ENCODE data around the gene COL25A1. TPM values are rescaled to one million over a fixed set of nuclear protein-coding genes. Genes with fewer than 3 reads are reported as not detected.

The COL25A1 gene
- total RNA-seq, 1 experiment from 2014 or later, result not detected

DNA sequence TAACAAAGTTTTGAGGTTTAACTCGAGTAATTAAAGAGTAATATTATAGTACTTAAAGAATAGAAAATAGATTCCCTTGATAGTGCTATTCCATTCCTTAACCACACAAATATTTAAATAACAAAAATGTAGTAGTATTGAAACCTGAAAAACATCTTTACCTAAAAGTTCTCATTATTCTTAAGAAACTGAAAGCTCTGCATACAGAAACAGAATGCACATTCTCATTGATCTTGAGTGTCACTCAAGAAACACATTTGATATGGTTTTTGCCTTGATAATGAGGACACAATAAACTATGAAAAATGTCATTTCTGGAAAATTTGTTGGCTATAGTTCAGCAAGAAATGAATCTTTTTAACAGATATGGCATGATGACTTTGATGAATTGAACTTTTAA lies 268.5 kb downstream of the COL25A1 start:
- H3K4me2 ChIP-seq (ENCODE audit: low read length), result no peak overlapping the region
- H3K9me3 ChIP-seq (ENCODE audit: control insufficient read depth in 1 of 2, insufficient read depth in 1 of 2, low read depth in 1 of 2, low read length in 2 of 2), result no peaks in the 10 kb centered on the region
- no peak overlapping the region for H3K4me3 ChIP-seq (replicated peaks in 1 of 2; ENCODE audit: low read depth in 1 of 2, low read length in 2 of 2)
- ChIA-PET CTCF (no interaction called here), POLR2A (no interaction called here), RAD21 (ENCODE audit: low non-redundant PET in 1 of 2, low total read pairs in 2 of 2, uncharacterized antibody in 2 of 2, unreplicated experiment in 2 of 2) (no interaction called here)
- no peaks in the 10 kb centered on the region for H3K4me1 ChIP-seq (ENCODE audit: control insufficient read depth in 1 of 2, insufficient read depth in 2 of 2, low read length in 2 of 2)
- no peak for DNase-seq (ENCODE audit: low read depth, low spot score)
- H3K27me3 ChIP-seq (ENCODE audit: insufficient read depth, low read length), result peaks cover 31% of the 10 kb centered on the region
- no peaks in the 10 kb centered on the region for H3K79me2 ChIP-seq (ENCODE audit: insufficient read depth, low read length)
- BruUV-seq (replicated peaks), result no TSS peak
- TF ChIP-seq EZH2 (IDR thresholded peaks at IDR 0.05) (no peak), SRF (IDR thresholded peaks at IDR 0.05; ENCODE audit: low read depth) (no peak), ZNF274 (IDR thresholded peaks at IDR 0.05; ENCODE audit: low read depth, low read length) (no peak)
- intact Hi-C loops (cut with micrococcal nuclease), result no loop called here
- H3K9me2 ChIP-seq (ENCODE audit: insufficient read depth), result no peaks in the 10 kb centered on the region; the same call in 1 of the 2 replicates
- H4K20me1 ChIP-seq (ENCODE audit: insufficient read depth), result no peaks in the 10 kb centered on the region
- H3K27ac ChIP-seq (ENCODE audit: low read depth, low read length), result no peak overlapping the region
- H3K36me3 ChIP-seq (ENCODE audit: control insufficient read depth in 1 of 2, insufficient read depth in 2 of 2, low read length in 2 of 2), result no peaks in the 10 kb centered on the region
- no peak overlapping the region for H3K9ac ChIP-seq (ENCODE audit: low read length)
- H2AFZ ChIP-seq (ENCODE audit: low read depth, low read length, poor library complexity, severe bottlenecking), result no peak overlapping the region
- ATAC-seq, result no peak

GRCh38 chr4:109032671-109033070 lies 269.8 kb downstream of the COL25A1 start:
- H3K4me2 ChIP-seq (ENCODE audit: low read length), result no peak overlapping the region
- H3K9me2 ChIP-seq (ENCODE audit: insufficient read depth), result no peaks in the 10 kb centered on the region; the same call in 1 of the 2 replicates
- DNase-seq (ENCODE audit: low read depth, low spot score) (no peak), ATAC-seq (no peak)
- ChIA-PET POLR2A (no interaction called here), RAD21 (ENCODE audit: low non-redundant PET in 1 of 2, low total read pairs in 2 of 2, uncharacterized antibody in 2 of 2, unreplicated experiment in 2 of 2) (no interaction called here), CTCF (no interaction called here)
- peaks cover 18% of the 10 kb centered on the region for H3K27me3 ChIP-seq (ENCODE audit: insufficient read depth, low read length)
- no TSS peak for BruUV-seq (replicated peaks)
- H3K79me2 ChIP-seq (ENCODE audit: insufficient read depth, low read length), result no peaks in the 10 kb centered on the region
- H4K20me1 ChIP-seq (ENCODE audit: insufficient read depth), result no peaks in the 10 kb centered on the region
- TF ChIP-seq TCF7L2 (IDR thresholded peaks at IDR 0.05; ENCODE audit: borderline replicate concordance, extremely low read depth, insufficient read depth, insufficient read length) (no peak), MAX (IDR thresholded peaks at IDR 0.05) (no peak), CEBPB (IDR thresholded peaks at IDR 0.05; ENCODE audit: low read depth) (no peak), RAD21 (IDR thresholded peaks at IDR 0.05; ENCODE audit: low read depth) (no peak), EZH2phosphoT487 (IDR thresholded peaks at IDR 0.05; ENCODE audit: borderline replicate concordance) (no peak), EGR1 (IDR thresholded peaks at IDR 0.05; ENCODE audit: low read depth) (no peak), EZH2 (IDR thresholded peaks at IDR 0.05) (no peak), JUND (IDR thresholded peaks at IDR 0.05) (no peak), CBX3 (IDR thresholded peaks at IDR 0.05; ENCODE audit: low read depth) (no peak), YY1 (IDR thresholded peaks at IDR 0.05; ENCODE audit: extremely low read depth, insufficient replicate concordance, low read depth, low read length) (no peak)
- no peak overlapping the region for H3K27ac ChIP-seq (ENCODE audit: low read depth, low read length)
- no peaks in the 10 kb centered on the region for H3K4me1 ChIP-seq (ENCODE audit: control insufficient read depth in 1 of 2, insufficient read depth in 2 of 2, low read length in 2 of 2)
- no peak overlapping the region for H3K9ac ChIP-seq (ENCODE audit: low read length)
- H2AFZ ChIP-seq (ENCODE audit: low read depth, low read length, poor library complexity, severe bottlenecking), result no peak overlapping the region
- no peaks in the 10 kb centered on the region for H3K36me3 ChIP-seq (ENCODE audit: control insufficient read depth in 1 of 2, insufficient read depth in 2 of 2, low read length in 2 of 2)
- no peaks in the 10 kb centered on the region for H3K9me3 ChIP-seq (ENCODE audit: control insufficient read depth in 1 of 2, insufficient read depth in 1 of 2, low read depth in 1 of 2, low read length in 2 of 2)
- no peak overlapping the region for H3K4me3 ChIP-seq (replicated peaks in 1 of 2; ENCODE audit: low read depth in 1 of 2, low read length in 2 of 2)
- intact Hi-C loops (cut with micrococcal nuclease), result no loop called here
